Measurements from ENCODE around the gene HERPUD1. TPM values are rescaled to one million over a fixed set of nuclear protein-coding genes. Genes with fewer than 3 reads are reported as not detected.

Gene HERPUD1
- total and polyA plus RNA-seq, 9 of the 15 experiments (the other 6 are each of a cell fraction or from before 2014, with no cell fraction given), result 14.2 to 60.7 (median 37.4) TPM

DNA sequence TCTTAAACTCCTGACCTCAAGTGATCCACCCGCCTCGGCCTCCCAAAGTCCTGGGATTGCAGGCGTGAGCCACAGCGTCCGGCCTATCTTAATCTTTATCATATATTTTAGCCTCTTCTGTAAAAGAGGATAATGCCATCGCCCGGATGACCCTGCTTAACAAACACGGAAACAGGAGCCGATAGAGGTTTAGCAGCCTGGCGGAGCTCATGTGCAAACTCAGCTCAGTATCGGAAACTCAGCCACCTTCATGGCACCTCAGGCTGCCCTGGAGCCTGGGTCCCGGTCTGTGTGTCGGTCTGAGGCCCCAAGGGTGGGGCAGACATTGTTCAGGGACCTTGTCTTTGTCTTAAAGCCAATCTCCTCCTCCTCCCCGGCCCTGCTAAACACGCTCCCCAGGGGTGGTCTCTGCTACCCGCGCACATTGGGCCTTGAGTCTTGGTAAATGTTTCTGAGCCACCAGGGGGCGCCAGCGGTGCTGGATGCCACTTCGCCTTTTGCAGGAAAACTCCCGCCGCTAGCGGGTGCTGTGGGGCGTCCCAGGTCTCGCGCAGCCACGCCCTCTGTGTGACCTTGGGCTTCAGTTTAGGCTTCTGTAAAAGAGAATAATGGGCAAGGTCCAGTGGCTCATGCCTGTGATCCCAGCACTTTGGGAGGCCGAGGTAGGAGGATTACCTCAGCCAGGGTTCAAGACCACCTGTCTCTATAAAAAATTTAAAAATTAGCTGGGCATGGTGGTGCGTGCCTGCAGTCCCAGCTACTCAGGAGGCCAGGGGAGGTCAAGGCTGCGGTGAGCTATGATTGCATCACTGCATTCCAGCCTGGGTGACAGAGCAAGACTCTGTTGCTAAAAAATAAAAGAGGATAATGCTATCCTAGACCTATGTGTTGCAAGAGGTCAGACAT is 32.6 kb downstream of the HERPUD1 start (continued):
- TF ChIP-seq REST (IDR thresholded peaks at IDR 0.05; ENCODE audit: borderline replicate concordance) (peak; percentile 80), REST (CRISPR knock-in tag; IDR thresholded peaks at IDR 0.05; ENCODE audit: low read depth) (no peak), BCOR (IDR thresholded peaks at IDR 0.05) (peak; percentile 51; the same call in 1 of the 2 replicates), SRF (CRISPR knock-in tag; IDR thresholded peaks at IDR 0.05) (peak in 1 of 2 experiments; percentile 59; a peak in 2 of 4 replicates), KLF1 (tag; IDR thresholded peaks at IDR 0.05) (0 out of 2 replicates have a peak, but pooled peaks have one; percentile 68), ARNT (IDR thresholded peaks at IDR 0.05) (peak; percentile 33 to 34; a peak in 2 of 4 replicates), HNRNPH1 (optimal IDR thresholded peaks at IDR 0.05; ENCODE audit: low read depth, low read length) (no peak), EHMT2 (IDR thresholded peaks at IDR 0.05) (no peak), OTX1 (CRISPR knock-in tag; IDR thresholded peaks at IDR 0.05) (no peak), EP400 (IDR thresholded peaks at IDR 0.05) (peak; percentile 56), ZBTB8A (IDR thresholded peaks at IDR 0.05; ENCODE audit: partially characterized antibody) (no peak), YY1 (IDR thresholded peaks at IDR 0.05; ENCODE audit: borderline replicate concordance in 1 of 3, control insufficient read depth in 1 of 3, extremely low read depth in 1 of 3, insufficient read depth in 3 of 3, insufficient read length in 1 of 3, insufficient replicate concordance in 2 of 3, low read depth in 1 of 3, low read length in 2 of 3) (peak in 2 of 3 experiments; percentile 18 to 65), RBM34 (IDR thresholded peaks at IDR 0.05; ENCODE audit: borderline replicate concordance, insufficient read depth, low read length) (no peak), HNRNPK (IDR thresholded peaks at IDR 0.05; ENCODE audit: low read depth, low read length, poor library complexity, severe bottlenecking) (no peak), RB1 (IDR thresholded peaks at IDR 0.05; ENCODE audit: low read depth) (peak; percentile 87), TCF7L2 (IDR thresholded peaks at IDR 0.05; ENCODE audit: low read depth, low read length) (no peak), PHF20 (IDR thresholded peaks at IDR 0.05; ENCODE audit: partially characterized antibody) (peak; percentile 35), MTA3 (IDR thresholded peaks at IDR 0.05; ENCODE audit: borderline replicate concordance) (peak; percentile 54; the same call in 1 of the 2 replicates)
- TF ChIP-seq, protein P1, sequence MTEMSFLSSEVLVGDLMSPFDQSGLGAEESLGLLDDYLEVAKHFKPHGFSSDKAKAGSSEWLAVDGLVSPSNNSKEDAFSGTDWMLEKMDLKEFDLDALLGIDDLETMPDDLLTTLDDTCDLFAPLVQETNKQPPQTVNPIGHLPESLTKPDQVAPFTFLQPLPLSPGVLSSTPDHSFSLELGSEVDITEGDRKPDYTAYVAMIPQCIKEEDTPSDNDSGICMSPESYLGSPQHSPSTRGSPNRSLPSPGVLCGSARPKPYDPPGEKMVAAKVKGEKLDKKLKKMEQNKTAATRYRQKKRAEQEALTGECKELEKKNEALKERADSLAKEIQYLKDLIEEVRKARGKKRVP (CRISPR knock-in tag; IDR thresholded peaks at IDR 0.05), result 0 out of 2 replicates have a peak, but pooled peaks have one; percentile 22
